ENCODE measurements around the gene PUS3.

DNA sequence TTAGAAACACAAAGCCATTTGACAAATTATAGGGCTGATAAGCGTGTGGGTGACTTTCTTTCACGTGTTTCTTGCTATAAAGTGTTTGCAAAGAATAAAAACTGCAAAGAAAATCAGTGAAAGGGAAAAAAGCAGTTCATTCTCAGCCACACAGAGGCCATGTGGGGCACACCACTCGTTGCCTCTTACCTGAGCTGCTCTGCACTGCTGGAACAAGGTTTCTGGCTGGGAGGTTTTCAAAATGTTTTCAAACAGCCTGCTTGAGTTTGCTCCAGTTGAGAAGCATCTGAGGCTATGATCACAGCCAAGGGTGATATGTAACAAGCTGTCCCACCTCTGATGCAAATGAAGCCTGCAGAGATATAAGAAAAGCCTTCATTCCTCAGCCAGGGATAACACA lies 28.1 kb upstream of the PUS3 start:
- no peak for TF ChIP-seq EZH2 (IDR thresholded peaks at IDR 0.05)
- TF ChIP-seq POLR2AphosphoS5 (IDR thresholded peaks at IDR 0.05; ENCODE audit: borderline replicate concordance, low read depth, low read length) = no peak

All from SK-N-MC (cell line).